ENCODE results near the gene POR.

Gene POR

DNA sequence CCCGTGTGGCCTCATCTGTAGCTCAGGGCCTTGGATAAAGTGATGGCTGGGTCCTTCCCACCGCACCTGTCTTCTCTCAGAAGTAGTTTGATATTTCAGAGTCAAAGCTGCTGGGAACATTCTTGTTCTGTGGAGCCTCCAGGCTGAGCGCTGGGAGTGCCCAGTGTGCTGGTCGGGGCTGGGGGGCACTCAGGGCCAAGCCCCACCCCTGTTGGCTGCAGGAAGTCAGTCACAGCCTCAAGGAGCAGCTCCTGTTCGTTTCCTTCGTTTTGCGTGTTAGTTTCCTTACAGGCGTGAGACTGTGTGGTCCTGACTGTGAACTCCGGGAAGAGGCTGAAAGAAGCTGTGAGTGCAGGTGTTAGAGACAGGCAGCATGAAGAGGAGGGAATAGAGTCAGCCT is 33.2 kb downstream of the POR start:
- no peak for TF ChIP-seq CTCF (IDR thresholded peaks at IDR 0.05; ENCODE audit: insufficient read depth, missing control alignments)
- FAIRE-seq (no peak), DNase-seq (ENCODE audit: insufficient read length, low spot score) (no peak)

GRCh38 chr7:75950111-75950681 is 35.2 kb downstream of the POR start:
- DNase-seq (ENCODE audit: insufficient read length, low spot score) (no peak), FAIRE-seq (no peak)
- TF ChIP-seq CTCF (IDR thresholded peaks at IDR 0.05; ENCODE audit: insufficient read depth, missing control alignments), result no peak

DNA sequence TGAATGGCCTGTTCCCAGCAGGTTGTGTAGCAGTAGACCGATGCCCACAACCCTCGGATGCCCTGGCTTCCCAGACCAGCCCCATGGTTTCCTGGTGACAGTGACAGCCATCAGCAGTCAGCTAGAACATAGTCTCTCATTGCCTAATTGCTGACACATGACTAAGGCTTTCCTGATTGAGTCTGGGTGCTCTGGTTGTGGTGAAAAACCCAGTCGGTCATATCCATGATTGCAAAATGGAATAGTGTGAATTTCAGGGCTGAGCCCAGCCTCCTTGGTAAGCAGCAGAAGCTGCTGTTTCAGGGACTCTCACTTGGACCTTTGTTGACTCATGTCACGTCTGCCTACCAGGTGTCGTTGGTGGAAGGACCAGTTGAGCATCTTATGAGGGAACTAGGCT is 36.6 kb downstream of the POR start:
- no peak for TF ChIP-seq CTCF (IDR thresholded peaks at IDR 0.05; ENCODE audit: insufficient read depth, missing control alignments)
- DNase-seq (ENCODE audit: insufficient read length, low spot score) (no peak), FAIRE-seq (no peak)

DNA sequence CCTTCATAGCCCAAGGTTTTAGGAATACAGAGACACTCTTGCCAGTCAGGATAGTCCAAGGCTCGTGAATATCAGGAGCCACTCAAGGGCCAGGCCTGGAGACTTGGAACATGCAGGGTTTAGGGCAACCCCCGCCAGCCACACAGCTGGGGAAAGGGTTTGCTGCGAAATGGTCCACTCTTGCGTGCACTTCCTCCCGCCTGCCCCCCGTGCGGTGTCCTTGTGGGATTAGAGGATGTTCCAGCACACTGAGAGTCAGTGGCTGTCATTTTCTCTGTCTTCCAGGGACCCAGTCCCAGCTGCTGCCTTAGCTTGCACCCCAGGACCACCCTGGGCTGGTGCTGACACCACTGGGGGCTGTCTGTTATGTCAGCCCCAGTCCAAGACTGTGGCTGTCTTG is 38.5 kb downstream of the POR start:
- TF ChIP-seq CTCF (IDR thresholded peaks at IDR 0.05; ENCODE audit: insufficient read depth, missing control alignments), result no peak
- FAIRE-seq, result no peak
- DNase-seq (ENCODE audit: insufficient read length, low spot score), result no peak

- no peak for FAIRE-seq
- TF ChIP-seq CTCF (IDR thresholded peaks at IDR 0.05; ENCODE audit: insufficient read depth, missing control alignments), result no peak
- DNase-seq (ENCODE audit: insufficient read length, low spot score), result no peak
Measured at GRCh38 chr7:75953931-75954330, 39.0 kb downstream of the POR start.

GRCh38 chr7:75955331-75955955 is 40.5 kb downstream of the POR start:
- TF ChIP-seq CTCF (IDR thresholded peaks at IDR 0.05; ENCODE audit: insufficient read depth, missing control alignments), result no peak
- DNase-seq (ENCODE audit: insufficient read length, low spot score) (no peak), FAIRE-seq (no peak)

GRCh38 chr7:75957021-75957736 is 42.2 kb downstream of the POR start:
- DNase-seq (ENCODE audit: insufficient read length, low spot score) (no peak), FAIRE-seq (no peak)
- TF ChIP-seq CTCF (IDR thresholded peaks at IDR 0.05; ENCODE audit: insufficient read depth, missing control alignments), result no peak

All from D721Med (cell line).